Measurements from ENCODE around the gene FXYD5. TPM values are rescaled to one million over a fixed set of nuclear protein-coding genes. Genes with fewer than 3 reads are reported as not detected.

FXYD5 gene
- total RNA-seq, 4 donors from 2014 or later = 10.9 to 86.2 (median 34.2) TPM

DNA sequence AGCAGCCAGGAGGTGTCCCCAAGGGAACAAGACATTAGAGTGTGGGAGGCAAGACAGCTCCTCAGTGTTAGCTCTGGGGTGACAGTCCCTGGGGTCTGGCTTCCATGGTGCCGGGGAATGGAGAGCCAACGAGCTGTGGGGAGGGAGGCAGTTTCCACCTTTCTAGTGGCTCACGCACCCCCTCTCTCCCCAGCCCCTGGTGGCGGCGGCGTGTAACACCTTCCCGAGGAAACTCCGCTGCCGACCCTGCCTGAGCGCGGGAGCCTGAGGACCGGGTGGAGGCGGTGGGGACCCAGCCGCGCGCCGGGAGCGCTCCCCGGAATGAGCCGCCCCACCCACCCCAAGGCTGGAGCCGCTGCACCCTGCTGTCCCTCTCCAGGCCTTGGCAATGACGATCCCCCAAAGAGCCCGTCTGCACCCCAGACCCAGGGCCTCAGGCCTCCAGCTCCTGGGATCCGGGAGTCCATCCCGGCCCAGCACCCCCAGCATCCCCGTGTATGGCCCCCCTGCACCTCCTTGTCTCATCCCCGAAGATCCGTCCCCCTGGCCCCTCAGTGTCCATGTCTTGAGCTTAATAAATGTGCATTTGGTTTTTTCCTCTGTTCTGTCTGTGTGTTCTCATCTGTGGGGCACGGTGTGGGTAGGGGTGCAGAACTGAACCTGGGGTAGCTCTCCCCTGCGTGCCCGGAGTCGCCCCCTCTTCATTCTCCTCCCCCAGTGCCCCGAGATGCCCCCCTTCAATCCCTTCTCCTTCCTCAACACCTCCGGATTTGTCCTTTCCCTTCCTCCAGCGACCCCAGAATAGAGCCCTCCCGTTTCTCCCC, 622 bp upstream of the FXYD5 start:
- Histone ChIP-seq H3K4me1 (peaks cover 0 to 6% of the 10 kb centered on the region in 2 donors), H3K4me3 (peak overlapping the region; percentile 40 to 57), H3K27me3 (no peaks in the 10 kb centered on the region), H3K9me3 (no peaks in the 10 kb centered on the region), H3K36me3 (no peaks in the 10 kb centered on the region), H3K27ac (peak overlapping the region; percentile 70 to 78)
- TF ChIP-seq POLR2A (IDR thresholded peaks at IDR 0.05) = no peak
- TF ChIP-seq, protein P1, sequence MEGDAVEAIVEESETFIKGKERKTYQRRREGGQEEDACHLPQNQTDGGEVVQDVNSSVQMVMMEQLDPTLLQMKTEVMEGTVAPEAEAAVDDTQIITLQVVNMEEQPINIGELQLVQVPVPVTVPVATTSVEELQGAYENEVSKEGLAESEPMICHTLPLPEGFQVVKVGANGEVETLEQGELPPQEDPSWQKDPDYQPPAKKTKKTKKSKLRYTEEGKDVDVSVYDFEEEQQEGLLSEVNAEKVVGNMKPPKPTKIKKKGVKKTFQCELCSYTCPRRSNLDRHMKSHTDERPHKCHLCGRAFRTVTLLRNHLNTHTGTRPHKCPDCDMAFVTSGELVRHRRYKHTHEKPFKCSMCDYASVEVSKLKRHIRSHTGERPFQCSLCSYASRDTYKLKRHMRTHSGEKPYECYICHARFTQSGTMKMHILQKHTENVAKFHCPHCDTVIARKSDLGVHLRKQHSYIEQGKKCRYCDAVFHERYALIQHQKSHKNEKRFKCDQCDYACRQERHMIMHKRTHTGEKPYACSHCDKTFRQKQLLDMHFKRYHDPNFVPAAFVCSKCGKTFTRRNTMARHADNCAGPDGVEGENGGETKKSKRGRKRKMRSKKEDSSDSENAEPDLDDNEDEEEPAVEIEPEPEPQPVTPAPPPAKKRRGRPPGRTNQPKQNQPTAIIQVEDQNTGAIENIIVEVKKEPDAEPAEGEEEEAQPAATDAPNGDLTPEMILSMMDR (IDR thresholded peaks at IDR 0.05) = peak in 3 of 4 experiments; percentile 42 to 58 (median 44)
- intact Hi-C loops (cut with DNase I; ENCODE audit: low total_unique reads) = no loop called here
- DNase-seq = no peak

DNA sequence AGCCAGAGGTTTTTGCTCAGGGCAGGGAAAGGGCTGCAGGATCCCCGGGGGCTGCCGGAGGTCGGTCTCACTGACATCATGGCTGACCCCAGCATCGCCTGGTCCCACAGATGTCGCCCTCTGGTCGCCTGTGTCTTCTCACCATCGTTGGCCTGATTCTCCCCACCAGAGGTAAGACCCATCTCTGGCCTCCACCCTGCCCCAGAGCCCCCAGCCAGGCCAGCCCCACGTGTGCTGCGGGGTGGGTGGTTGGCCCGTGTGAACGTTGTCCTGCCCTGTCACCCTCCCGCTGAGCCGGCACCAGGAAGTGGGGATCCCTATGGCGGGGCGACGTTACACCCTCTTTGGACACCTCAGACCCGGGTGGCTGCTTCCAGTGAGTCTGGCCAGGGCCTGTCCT, 906 bp downstream of the FXYD5 start:
- no peak for DNase-seq
- intact Hi-C loops (cut with DNase I; ENCODE audit: low total_unique reads) = no loop called here
- Histone ChIP-seq H3K4me3 (peak overlapping the region; percentile 40 to 57), H3K4me1 (peaks cover 0 to 6% of the 10 kb centered on the region in 2 donors), H3K27me3 (no peaks in the 10 kb centered on the region), H3K36me3 (no peaks in the 10 kb centered on the region), H3K9me3 (no peaks in the 10 kb centered on the region), H3K27ac (peak overlapping the region; percentile 70 to 78)
- TF ChIP-seq, protein P1 (IDR thresholded peaks at IDR 0.05) = no peak
- no peak for TF ChIP-seq POLR2A (IDR thresholded peaks at IDR 0.05)

DNA sequence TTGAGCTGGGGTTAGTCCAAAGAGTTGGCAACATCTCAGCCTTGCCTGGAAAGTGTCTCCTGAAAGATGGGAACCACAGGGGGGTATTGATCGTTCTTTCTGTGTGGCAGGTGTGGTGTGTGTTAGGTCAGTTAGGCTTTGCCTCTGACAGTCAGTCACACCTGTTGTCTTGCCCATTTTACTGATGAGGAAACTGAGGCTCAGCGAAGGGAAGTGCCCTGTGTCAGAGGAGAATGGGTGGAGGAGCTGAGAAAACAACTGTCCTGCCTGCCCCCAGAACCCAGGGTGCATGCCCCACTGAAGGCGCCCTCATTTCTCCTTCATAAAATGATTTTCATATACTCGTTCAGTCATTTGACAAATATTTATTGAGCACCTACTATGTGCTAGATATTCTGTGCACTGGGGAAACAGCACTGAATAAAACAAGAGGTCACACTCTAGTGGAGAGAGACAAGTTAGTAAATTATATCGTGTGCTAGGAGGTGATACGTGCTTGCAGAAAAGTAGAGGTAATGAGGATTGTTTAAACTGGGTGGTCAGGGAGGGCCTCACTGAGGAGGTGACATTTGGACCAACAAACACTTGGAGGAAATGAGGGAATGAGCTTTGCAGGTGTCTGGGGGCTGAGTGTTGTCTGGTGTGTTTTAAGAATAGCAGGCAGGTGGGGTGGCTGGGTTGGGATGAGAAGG, 1.6 kb downstream of the FXYD5 start:
- Histone ChIP-seq H3K36me3 (no peaks in the 10 kb centered on the region), H3K4me1 (peaks cover 0 to 6% of the 10 kb centered on the region in 2 donors), H3K27ac (peak overlapping the region in 1 of 2 donors; percentile 78), H3K4me3 (no peak overlapping the region), H3K27me3 (no peaks in the 10 kb centered on the region), H3K9me3 (no peaks in the 10 kb centered on the region)
- no peak for TF ChIP-seq POLR2A (IDR thresholded peaks at IDR 0.05)
- TF ChIP-seq, protein P1 (IDR thresholded peaks at IDR 0.05) = no peak
- no peak for DNase-seq
- intact Hi-C loops (cut with DNase I; ENCODE audit: low total_unique reads) = no loop called here

DNA sequence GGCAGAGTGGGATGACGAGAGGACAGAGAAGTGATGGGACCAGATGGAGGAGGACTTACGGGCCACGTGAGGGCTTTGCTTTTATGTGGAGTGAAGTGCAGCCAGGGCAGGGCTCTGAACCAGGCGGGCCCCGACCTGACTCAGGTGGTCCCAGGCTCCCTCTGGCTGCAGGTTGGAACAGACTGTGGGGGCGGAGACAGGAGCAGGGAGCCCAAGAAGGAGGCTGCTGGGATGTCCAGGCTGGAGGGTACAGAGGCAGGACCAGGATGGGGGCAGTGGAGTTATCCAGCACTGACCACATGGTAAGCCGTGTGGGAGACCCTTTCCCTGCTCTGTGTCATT, 2.1 kb downstream of the FXYD5 start:
- H3K27me3 ChIP-seq = no peaks in the 10 kb centered on the region
- H3K4me1 ChIP-seq = peaks cover 0 to 6% of the 10 kb centered on the region in 2 donors
- TF ChIP-seq, protein P1 (IDR thresholded peaks at IDR 0.05) = no peak
- no peak for TF ChIP-seq POLR2A (IDR thresholded peaks at IDR 0.05)
- no peaks in the 10 kb centered on the region for H3K36me3 ChIP-seq
- H3K27ac ChIP-seq = no peak overlapping the region
- no peaks in the 10 kb centered on the region for H3K9me3 ChIP-seq
- no peak for DNase-seq
- intact Hi-C loops (cut with DNase I; ENCODE audit: low total_unique reads) = no loop called here
- H3K4me3 ChIP-seq = no peak overlapping the region

DNA sequence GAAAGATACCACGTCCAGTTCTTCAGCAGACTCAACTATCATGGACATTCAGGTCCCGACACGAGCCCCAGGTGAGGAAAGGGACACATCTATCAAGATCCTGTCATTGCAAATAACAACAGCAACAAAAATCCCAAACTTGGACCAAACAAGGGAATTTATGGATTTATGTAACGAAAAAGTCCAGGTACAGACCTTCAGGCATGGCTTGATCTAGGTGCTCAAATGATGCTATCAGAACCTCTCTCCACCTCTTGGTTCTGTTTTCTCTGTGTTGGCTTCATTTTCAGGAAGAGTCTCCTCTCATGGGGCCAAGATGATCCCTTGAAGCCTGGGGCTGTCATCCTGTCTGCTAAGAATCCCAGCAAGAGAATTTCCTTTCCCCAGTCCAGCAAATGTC, 2.9 kb downstream of the FXYD5 start:
- Histone ChIP-seq H3K4me1 (peaks cover 0 to 6% of the 10 kb centered on the region in 2 donors), H3K27ac (no peak overlapping the region), H3K27me3 (no peaks in the 10 kb centered on the region), H3K36me3 (no peaks in the 10 kb centered on the region), H3K4me3 (no peak overlapping the region), H3K9me3 (no peaks in the 10 kb centered on the region)
- intact Hi-C loops (cut with DNase I; ENCODE audit: low total_unique reads) = no loop called here
- DNase-seq = no peak
- TF ChIP-seq, protein P1 (IDR thresholded peaks at IDR 0.05) = no peak
- no peak for TF ChIP-seq POLR2A (IDR thresholded peaks at IDR 0.05)

Data from uterus (tissue), 4 donors.